ENCODE measurements around the gene LHFPL6. TPM values are rescaled to one million over a fixed set of nuclear protein-coding genes. Genes with fewer than 3 reads are reported as not detected.

Gene LHFPL6
- polyA plus RNA-seq, 3 donors = 0.14 to 0.59 (median 0.46) TPM

- Histone ChIP-seq H3K4me2 (replicated peaks; ENCODE audit: extremely low read depth, low read length, poor library complexity, severe bottlenecking) (no peak overlapping the region), H3K9ac (ENCODE audit: insufficient read depth, low read length, poor library complexity, severe bottlenecking) (no peak overlapping the region), H2AFZ (ENCODE audit: insufficient read depth, low read depth, low read length, poor library complexity, severe bottlenecking) (no peak overlapping the region), H3K9me3 (replicated peaks in 1 of 2; ENCODE audit: control insufficient read depth in 1 of 2, insufficient read depth in 1 of 2, low read length in 2 of 2) (peaks cover 0 to 2% of the 10 kb centered on the region in 2 donors), H3K4me3 (replicated peaks in 1 of 3; ENCODE audit: low read depth in 2 of 3, low read length in 3 of 3) (no peak overlapping the region), H4K20me1 (ENCODE audit: insufficient read depth, low read length) (no peaks in the 10 kb centered on the region), H3K27ac (ENCODE audit: low read depth in 1 of 2, low read length in 2 of 2) (no peak overlapping the region), H3K36me3 (replicated peaks in 1 of 2; ENCODE audit: control insufficient read depth in 1 of 2, insufficient read depth in 2 of 2, low read length in 2 of 2) (no peaks in the 10 kb centered on the region), H3K79me2 (ENCODE audit: insufficient read depth, low read length) (no peaks in the 10 kb centered on the region), H3K4me1 (ENCODE audit: control insufficient read depth in 1 of 2, insufficient read depth in 2 of 2, low read length in 2 of 2) (no peaks in the 10 kb centered on the region), H3K27me3 (ENCODE audit: control insufficient read depth in 2 of 2, insufficient read depth in 2 of 2, low read length in 2 of 2) (no peaks in the 10 kb centered on the region)
- TF ChIP-seq CTCF (IDR thresholded peaks at IDR 0.05) = no peak
- Mint-ChIP-seq H3K36me3 (no peaks in the 10 kb centered on the region), H3K27me3 (ENCODE audit: low read depth in 3 of 3) (peaks cover 0 to 1% (median 0%) of the 10 kb centered on the region in 3 donors), H3K4me3 (no peak overlapping the region), H3K27ac (no peak overlapping the region), H3K9me3 (peaks cover 0 to 2% (median under 1%) of the 10 kb centered on the region in 7 donors), H3K4me1 (peaks cover 3% of the 10 kb centered on the region)
- intact Hi-C loops (cut with micrococcal nuclease) = no loop called here
- WGBS (ENCODE audit: insufficient coverage) = no CpG with 5 or more reads among the region's 2 CpGs
- DNase-seq = no peak
Observed at GRCh38 chr13:39552246-39552645, 50.7 kb downstream of the LHFPL6 start.

- Mint-ChIP-seq H3K27ac (no peak overlapping the region), H3K36me3 (no peaks in the 10 kb centered on the region), H3K27me3 (ENCODE audit: low read depth in 3 of 3) (peaks cover 0 to 1% (median 0%) of the 10 kb centered on the region in 3 donors), H3K4me1 (peaks cover 3% of the 10 kb centered on the region), H3K9me3 (peaks cover 0 to 2% (median 0%) of the 10 kb centered on the region in 7 donors), H3K4me3 (no peak overlapping the region)
- Histone ChIP-seq H3K27ac (ENCODE audit: low read depth in 1 of 2, low read length in 2 of 2) (no peak overlapping the region), H3K79me2 (ENCODE audit: insufficient read depth, low read length) (no peaks in the 10 kb centered on the region), H2AFZ (ENCODE audit: insufficient read depth, low read depth, low read length, poor library complexity, severe bottlenecking) (no peak overlapping the region), H3K27me3 (ENCODE audit: control insufficient read depth in 2 of 2, insufficient read depth in 2 of 2, low read length in 2 of 2) (no peaks in the 10 kb centered on the region), H3K4me2 (replicated peaks; ENCODE audit: extremely low read depth, low read length, poor library complexity, severe bottlenecking) (no peak overlapping the region), H3K36me3 (replicated peaks in 1 of 2; ENCODE audit: control insufficient read depth in 1 of 2, insufficient read depth in 2 of 2, low read length in 2 of 2) (no peaks in the 10 kb centered on the region), H3K9me3 (replicated peaks in 1 of 2; ENCODE audit: control insufficient read depth in 1 of 2, insufficient read depth in 1 of 2, low read length in 2 of 2) (no peaks in the 10 kb centered on the region), H3K4me1 (ENCODE audit: control insufficient read depth in 1 of 2, insufficient read depth in 2 of 2, low read length in 2 of 2) (no peaks in the 10 kb centered on the region), H3K9ac (ENCODE audit: insufficient read depth, low read length, poor library complexity, severe bottlenecking) (no peak overlapping the region), H3K4me3 (replicated peaks in 1 of 3; ENCODE audit: low read depth in 2 of 3, low read length in 3 of 3) (no peak overlapping the region), H4K20me1 (ENCODE audit: insufficient read depth, low read length) (no peaks in the 10 kb centered on the region)
- intact Hi-C loops (cut with micrococcal nuclease) = no loop called here
- no peak for DNase-seq
- no peak for TF ChIP-seq CTCF (IDR thresholded peaks at IDR 0.05)
Observed at GRCh38 chr13:39550931-39551330, 52.1 kb downstream of the LHFPL6 start.

Data from CD14-positive monocyte (primary cell).